ENCODE data around the gene TGFB2. TPM values are rescaled to one million over a fixed set of nuclear protein-coding genes. Genes with fewer than 3 reads are reported as not detected.

Gene TGFB2
- total and polyA plus RNA-seq, 2 experiments from 2014 or later: 0.31 to 1.4 TPM

GRCh38 chr1:218476385-218476784, 131.2 kb downstream of the TGFB2 start:
- DNase-seq (ENCODE audit: low spot score) (no peak), ATAC-seq (no peak)
- no peaks in the 10 kb centered on the region for H3F3A ChIP-seq (replicated peaks; ENCODE audit: low read depth)
- H3K9me3 Mint-ChIP-seq: no peaks in the 10 kb centered on the region
- H3K27me3 Mint-ChIP-seq (ENCODE audit: insufficient read depth, low read depth, poor library complexity): no peaks in the 10 kb centered on the region
- TF ChIP-seq, protein P1, sequence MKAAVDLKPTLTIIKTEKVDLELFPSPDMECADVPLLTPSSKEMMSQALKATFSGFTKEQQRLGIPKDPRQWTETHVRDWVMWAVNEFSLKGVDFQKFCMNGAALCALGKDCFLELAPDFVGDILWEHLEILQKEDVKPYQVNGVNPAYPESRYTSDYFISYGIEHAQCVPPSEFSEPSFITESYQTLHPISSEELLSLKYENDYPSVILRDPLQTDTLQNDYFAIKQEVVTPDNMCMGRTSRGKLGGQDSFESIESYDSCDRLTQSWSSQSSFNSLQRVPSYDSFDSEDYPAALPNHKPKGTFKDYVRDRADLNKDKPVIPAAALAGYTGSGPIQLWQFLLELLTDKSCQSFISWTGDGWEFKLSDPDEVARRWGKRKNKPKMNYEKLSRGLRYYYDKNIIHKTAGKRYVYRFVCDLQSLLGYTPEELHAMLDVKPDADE (IDR thresholded peaks at IDR 0.05): no peak
- TF ChIP-seq JUNB (IDR thresholded peaks at IDR 0.05; ENCODE audit: unreplicated experiment): no peak
- no peak for TF ChIP-seq ZNF462 (CRISPR knock-in tag; IDR thresholded peaks at IDR 0.05)
- no peak for TF ChIP-seq EZH2 (IDR thresholded peaks at IDR 0.05; ENCODE audit: low read depth, unreplicated experiment)
- no peak for TF ChIP-seq POLR2AphosphoS5 (IDR thresholded peaks at IDR 0.05; ENCODE audit: low read depth)
- no peak for TF ChIP-seq ZNF114 (CRISPR knock-in tag; IDR thresholded peaks at IDR 0.05)
- no peak for TF ChIP-seq CREB1 (CRISPR knock-in tag; IDR thresholded peaks at IDR 0.05; ENCODE audit: low read depth)
- no peak for TF ChIP-seq REST (IDR thresholded peaks at IDR 0.05; ENCODE audit: unreplicated experiment)
- no peak for TF ChIP-seq ZNF331 (CRISPR knock-in tag; IDR thresholded peaks at IDR 0.05; ENCODE audit: low read depth)
- no peak for TF ChIP-seq NANOG (IDR thresholded peaks at IDR 0.05; ENCODE audit: borderline replicate concordance)
- TF ChIP-seq EZH2phosphoT487 (IDR thresholded peaks at IDR 0.05; ENCODE audit: unreplicated experiment): no peak
- no peak for TF ChIP-seq STAT1 (IDR thresholded peaks at IDR 0.05; ENCODE audit: unreplicated experiment)
- TF ChIP-seq, protein P2, sequence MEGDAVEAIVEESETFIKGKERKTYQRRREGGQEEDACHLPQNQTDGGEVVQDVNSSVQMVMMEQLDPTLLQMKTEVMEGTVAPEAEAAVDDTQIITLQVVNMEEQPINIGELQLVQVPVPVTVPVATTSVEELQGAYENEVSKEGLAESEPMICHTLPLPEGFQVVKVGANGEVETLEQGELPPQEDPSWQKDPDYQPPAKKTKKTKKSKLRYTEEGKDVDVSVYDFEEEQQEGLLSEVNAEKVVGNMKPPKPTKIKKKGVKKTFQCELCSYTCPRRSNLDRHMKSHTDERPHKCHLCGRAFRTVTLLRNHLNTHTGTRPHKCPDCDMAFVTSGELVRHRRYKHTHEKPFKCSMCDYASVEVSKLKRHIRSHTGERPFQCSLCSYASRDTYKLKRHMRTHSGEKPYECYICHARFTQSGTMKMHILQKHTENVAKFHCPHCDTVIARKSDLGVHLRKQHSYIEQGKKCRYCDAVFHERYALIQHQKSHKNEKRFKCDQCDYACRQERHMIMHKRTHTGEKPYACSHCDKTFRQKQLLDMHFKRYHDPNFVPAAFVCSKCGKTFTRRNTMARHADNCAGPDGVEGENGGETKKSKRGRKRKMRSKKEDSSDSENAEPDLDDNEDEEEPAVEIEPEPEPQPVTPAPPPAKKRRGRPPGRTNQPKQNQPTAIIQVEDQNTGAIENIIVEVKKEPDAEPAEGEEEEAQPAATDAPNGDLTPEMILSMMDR (conservative IDR thresholded peaks at IDR 0.05; ENCODE audit: low read depth in 2 of 2): no peak
- H3K27ac Mint-ChIP-seq: no peak overlapping the region
- no peaks in the 10 kb centered on the region for H4K20me1 ChIP-seq (replicated peaks; ENCODE audit: insufficient read depth)
- no peaks in the 10 kb centered on the region for H3K4me1 ChIP-seq (ENCODE audit: insufficient read depth)
- no peaks in the 10 kb centered on the region for H3K36me3 Mint-ChIP-seq (ENCODE audit: low read depth)
- H3K4me1 Mint-ChIP-seq: no peaks in the 10 kb centered on the region; the same call in 1 of the 3 replicates
- H3K27me3 ChIP-seq (ENCODE audit: insufficient read depth): no peaks in the 10 kb centered on the region
- H3K9me2 ChIP-seq (ENCODE audit: insufficient read depth): no peaks in the 10 kb centered on the region
- no peak overlapping the region for H2AFZ ChIP-seq
- no peak overlapping the region for H3K27ac ChIP-seq (ENCODE audit: low read depth)
- H3K4me3 Mint-ChIP-seq: no peak overlapping the region
- no peaks in the 10 kb centered on the region for H3K79me2 ChIP-seq (replicated peaks; ENCODE audit: insufficient read depth)
- H3K4me2 ChIP-seq: no peak overlapping the region
- H3K36me3 ChIP-seq (ENCODE audit: insufficient read depth): no peaks in the 10 kb centered on the region
- no peak overlapping the region for H3K4me3 ChIP-seq

Data from GM23338 (cell line).